ENCODE results near the gene MRAS.

The MRAS gene

GRCh38 chr3:138314751-138315150 lies 33.6 kb upstream of the MRAS start:
- Histone ChIP-seq H3K4me3 (ENCODE audit: low read depth, low read length) (no peak overlapping the region), H3K9me3 (ENCODE audit: control insufficient read depth, insufficient read depth, low read depth, low read length) (no peaks in the 10 kb centered on the region), H3K27ac (ENCODE audit: extremely low read depth, low read depth, low read length) (no peak overlapping the region), H3K4me1 (ENCODE audit: control insufficient read depth, insufficient read depth, low read length) (no peaks in the 10 kb centered on the region), H3K36me3 (ENCODE audit: control insufficient read depth in 2 of 2, insufficient read depth in 1 of 2, low read length in 2 of 2) (no peaks in the 10 kb centered on the region)
- ChIA-PET POLR2A (no interaction called here), CTCF (interaction anchor here (1.0 to 1.5 kb wide), 2 partner anchors 16 to 135 kb away, joined by 3 read pairs; no protein-coding TSS in a partner anchor)
- TF ChIP-seq ZSCAN30 (tag by site-specific recombination; IDR thresholded peaks at IDR 0.05) (no peak), REPIN1 (tag by site-specific recombination; IDR thresholded peaks at IDR 0.05; ENCODE audit: low read depth) (no peak), ZNF175 (tag by site-specific recombination; IDR thresholded peaks at IDR 0.05) (no peak), FEZF1 (tag by site-specific recombination; IDR thresholded peaks at IDR 0.05) (no peak), ZBTB17 (tag by site-specific recombination; IDR thresholded peaks at IDR 0.05) (no peak), YY1 (tag by site-specific recombination; IDR thresholded peaks at IDR 0.05) (no peak), ZNF558 (tag by site-specific recombination; IDR thresholded peaks at IDR 0.05) (no peak), ZNF324 (tag by site-specific recombination; IDR thresholded peaks at IDR 0.05) (no peak), SCRT2 (tag by site-specific recombination; IDR thresholded peaks at IDR 0.05) (no peak), ZFP69B (tag by site-specific recombination; IDR thresholded peaks at IDR 0.05) (no peak), ZNF560 (tag by site-specific recombination; IDR thresholded peaks at IDR 0.05; ENCODE audit: borderline replicate concordance) (no peak), PATZ1 (tag by site-specific recombination; IDR thresholded peaks at IDR 0.05) (no peak), YY2 (tag by site-specific recombination; IDR thresholded peaks at IDR 0.05) (no peak)
- TF ChIP-seq, protein P1, sequence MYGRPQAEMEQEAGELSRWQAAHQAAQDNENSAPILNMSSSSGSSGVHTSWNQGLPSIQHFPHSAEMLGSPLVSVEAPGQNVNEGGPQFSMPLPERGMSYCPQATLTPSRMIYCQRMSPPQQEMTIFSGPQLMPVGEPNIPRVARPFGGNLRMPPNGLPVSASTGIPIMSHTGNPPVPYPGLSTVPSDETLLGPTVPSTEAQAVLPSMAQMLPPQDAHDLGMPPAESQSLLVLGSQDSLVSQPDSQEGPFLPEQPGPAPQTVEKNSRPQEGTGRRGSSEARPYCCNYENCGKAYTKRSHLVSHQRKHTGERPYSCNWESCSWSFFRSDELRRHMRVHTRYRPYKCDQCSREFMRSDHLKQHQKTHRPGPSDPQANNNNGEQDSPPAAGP (tag by site-specific recombination; IDR thresholded peaks at IDR 0.05) = no peak

GRCh38 chr3:138317687-138318086 lies 30.7 kb upstream of the MRAS start:
- ChIA-PET POLR2A (no interaction called here), CTCF (interaction anchor here (1.8 kb wide), 1 partner anchor 11 kb away, joined by 7 read pairs; no protein-coding TSS in a partner anchor)
- H3K4me1 ChIP-seq (ENCODE audit: control insufficient read depth, insufficient read depth, low read length) = no peaks in the 10 kb centered on the region
- no peak overlapping the region for H3K27ac ChIP-seq (ENCODE audit: extremely low read depth, low read depth, low read length)
- TF ChIP-seq ZNF514 (tag by site-specific recombination; IDR thresholded peaks at IDR 0.05) = no peak
- no peak for TF ChIP-seq ZNF114 (tag by site-specific recombination; IDR thresholded peaks at IDR 0.05)
- no peak for TF ChIP-seq HOXA7 (CRISPR knock-in tag; IDR thresholded peaks at IDR 0.05; ENCODE audit: borderline replicate concordance)
- no peak for TF ChIP-seq ZNF585B (tag by site-specific recombination; IDR thresholded peaks at IDR 0.05)
- no peak for TF ChIP-seq SP7 (tag by site-specific recombination; IDR thresholded peaks at IDR 0.05)
- no peak for TF ChIP-seq ZNF624 (tag by site-specific recombination; IDR thresholded peaks at IDR 0.05)
- TF ChIP-seq ZNF112 (tag by site-specific recombination; IDR thresholded peaks at IDR 0.05) = no peak
- TF ChIP-seq ZNF664 (tag by site-specific recombination; IDR thresholded peaks at IDR 0.05) = no peak
- H3K9me3 ChIP-seq (ENCODE audit: control insufficient read depth, insufficient read depth, low read depth, low read length) = no peaks in the 10 kb centered on the region
- no peaks in the 10 kb centered on the region for H3K36me3 ChIP-seq (ENCODE audit: control insufficient read depth in 2 of 2, insufficient read depth in 1 of 2, low read length in 2 of 2)
- H3K4me3 ChIP-seq (ENCODE audit: low read depth, low read length) = no peak overlapping the region

GRCh38 chr3:138323971-138324370 lies 24.4 kb upstream of the MRAS start:
- ChIA-PET POLR2A (no interaction called here), CTCF (no interaction called here)
- H3K4me1 ChIP-seq (ENCODE audit: control insufficient read depth, insufficient read depth, low read length) = no peaks in the 10 kb centered on the region
- no peaks in the 10 kb centered on the region for H3K36me3 ChIP-seq (ENCODE audit: control insufficient read depth in 2 of 2, insufficient read depth in 1 of 2, low read length in 2 of 2)
- no peak overlapping the region for H3K4me3 ChIP-seq (ENCODE audit: low read depth, low read length)
- H3K27ac ChIP-seq (ENCODE audit: extremely low read depth, low read depth, low read length) = no peak overlapping the region
- no peaks in the 10 kb centered on the region for H3K9me3 ChIP-seq (ENCODE audit: control insufficient read depth, insufficient read depth, low read depth, low read length)
- TF ChIP-seq ZNF133 (tag by site-specific recombination; IDR thresholded peaks at IDR 0.05) (no peak), ZNF600 (tag by site-specific recombination; IDR thresholded peaks at IDR 0.05) (no peak), ZFP69B (tag by site-specific recombination; IDR thresholded peaks at IDR 0.05) (no peak), ZIC2 (tag by site-specific recombination; IDR thresholded peaks at IDR 0.05) (no peak), AEBP2 (tag by site-specific recombination; IDR thresholded peaks at IDR 0.05; ENCODE audit: borderline replicate concordance) (no peak), ZNF830 (tag by site-specific recombination; IDR thresholded peaks at IDR 0.05; ENCODE audit: low read depth) (no peak), ZNF623 (tag by site-specific recombination; IDR thresholded peaks at IDR 0.05) (no peak), KLF16 (tag by site-specific recombination; IDR thresholded peaks at IDR 0.05) (no peak), ZBTB1 (tag by site-specific recombination; IDR thresholded peaks at IDR 0.05) (no peak)

Measured in HEK293 (cell line).